Stimulated activated CD8-positive, alpha-beta memory T cell treated with anti-CD3 and anti-CD28 coated beads, Interleukin-7, amount 100 ng/mL, for 48 hours (primary cell): Measurements from ENCODE around the gene ING5.

Experiments used
- DNase-seq, 2 donors: peaks; one replicate each; pipeline ENCODE4 v3.0.0-alpha.2; 2020; ENCODE audit warnings: low read depth in 1 of 2; ENCODE audit errors: extremely low read depth in 1 of 2

ING5 gene

GRCh38 chr2:241774419-241775222 lies 72.8 kb downstream of the ING5 start:
- no peak for DNase-seq

- DNase-seq = no peak
Measured at GRCh38 chr2:241775223-241776177, 73.7 kb downstream of the ING5 start.

- no peak for DNase-seq
Measured at GRCh38 chr2:241776336-241777169, 74.7 kb downstream of the ING5 start, which contains the start of gene GAL3ST2. Gene GAL3ST2, plus strand, starts transcription at chr2:241776822. Its CDS starts 134 bp downstream, at chr2:241776956.

GRCh38 chr2:241777170-241777685 lies 75.4 kb downstream of the ING5 start:
- DNase-seq = no peak

DNA sequence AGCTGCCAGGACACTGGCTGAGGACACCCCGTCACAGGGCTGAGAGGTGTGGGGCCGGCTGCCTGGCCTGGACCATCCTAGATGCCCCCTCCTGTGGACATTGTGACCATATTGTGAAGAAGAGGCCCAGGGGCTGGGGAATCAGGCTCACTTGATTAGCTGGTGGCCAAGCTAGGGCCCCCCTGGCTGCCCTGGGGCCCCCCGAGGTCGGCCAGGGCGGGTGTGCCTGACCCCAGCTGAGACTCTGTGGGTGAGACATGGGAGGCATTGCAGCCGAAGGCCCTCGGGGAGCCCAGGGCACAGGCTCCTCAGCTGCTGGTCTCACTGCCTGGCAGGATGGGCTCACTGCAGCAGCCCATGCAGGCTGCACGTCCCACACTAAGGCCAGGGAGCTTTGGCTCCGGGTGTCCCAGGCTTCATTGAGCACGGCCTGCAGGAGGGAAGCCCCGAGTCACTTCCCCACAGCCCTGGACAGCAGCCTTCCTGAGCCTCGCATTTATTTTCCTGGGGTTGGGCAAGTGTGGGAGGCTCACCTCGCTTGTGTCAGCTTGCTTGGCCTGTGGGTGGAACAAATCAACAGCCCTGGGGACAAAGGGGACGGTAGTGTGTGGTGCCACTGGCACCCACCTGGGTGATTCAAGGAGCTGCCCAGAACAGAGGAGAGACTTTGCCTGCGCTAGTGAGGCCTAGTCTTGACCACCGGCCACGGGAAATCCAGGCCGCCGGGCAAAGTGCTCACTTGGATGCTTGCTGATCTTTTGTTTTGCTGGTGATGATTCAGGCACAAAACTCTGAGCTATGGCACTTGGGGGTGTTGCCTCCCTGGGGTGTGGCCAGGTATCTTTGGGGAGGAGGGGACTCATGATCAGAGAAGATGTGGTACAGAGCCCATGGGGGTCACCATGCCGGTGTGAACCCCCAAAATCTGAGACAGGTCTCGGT lies 76.1 kb downstream of the ING5 start:
- no peak for DNase-seq
